Fibroblast of mammary gland (primary cell): ENCODE measurements around the gene DGCR8.
"Not testable (repeated sequence)": the region's sequence is repeated elsewhere in the genome, so short reads cannot be mapped to it uniquely, and the experiment has no call there.

Experiments used
- DNase-seq: peaks from one replicate; pipeline ENCODE4 v3.0.0-alpha.2; 2010; ENCODE audit warnings: low read depth
- H3K4me3 ChIP-seq: 2 replicates; pipeline ENCODE4 v1.5.1; 2011; ENCODE audit warnings: low read depth, mild to moderate bottlenecking, low read length, moderate library complexity; ENCODE audit not compliant: control insufficient read depth
- TF ChIP-seq, protein P1 (sequence below): conservative IDR thresholded peaks from 2 replicates; pipeline ENCODE4 v1.5.1; 2011; ENCODE audit warnings: low read depth, low read length, inconsistent platforms; ENCODE audit not compliant: control insufficient read depth, insufficient read depth

Gene DGCR8

DNA sequence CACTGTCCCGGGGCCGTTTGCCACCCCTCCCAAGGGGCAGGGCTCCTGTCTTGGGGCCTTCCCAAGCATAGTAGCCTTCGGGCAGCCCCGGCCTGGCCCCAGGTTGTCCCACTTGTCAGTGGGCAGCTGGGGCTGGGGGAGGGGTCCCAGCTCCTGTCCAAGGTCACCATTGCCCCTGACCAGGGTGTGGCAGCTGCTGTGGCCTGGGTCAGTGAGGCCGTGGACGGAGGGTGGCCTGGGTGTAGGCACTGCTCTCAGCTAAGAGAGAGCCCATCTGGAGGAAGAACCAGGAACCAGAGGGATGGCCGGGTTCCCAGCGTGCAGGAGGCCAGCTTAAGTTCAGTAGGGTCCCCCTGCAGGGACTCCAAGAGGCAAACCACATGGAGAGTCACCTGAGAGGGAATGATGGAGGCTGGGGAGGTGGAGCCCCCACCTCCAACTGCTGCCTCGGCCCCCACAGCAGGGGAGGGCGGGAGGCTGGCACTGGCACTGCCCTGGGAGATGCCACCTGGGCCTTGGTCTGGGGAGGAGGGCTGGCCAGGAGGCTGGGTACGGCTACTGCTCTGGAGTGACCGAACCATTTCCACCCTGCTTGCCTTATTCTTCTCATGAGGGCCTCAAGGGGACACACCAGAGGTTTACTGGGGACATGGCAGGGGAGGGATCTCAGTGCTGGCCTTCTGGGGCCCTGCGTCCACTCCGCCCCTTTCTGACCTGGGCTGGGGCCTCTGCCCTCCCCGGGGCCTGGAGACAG, 77.6 kb downstream of the DGCR8 start:
- no peak for DNase-seq
- TF ChIP-seq, protein P1, sequence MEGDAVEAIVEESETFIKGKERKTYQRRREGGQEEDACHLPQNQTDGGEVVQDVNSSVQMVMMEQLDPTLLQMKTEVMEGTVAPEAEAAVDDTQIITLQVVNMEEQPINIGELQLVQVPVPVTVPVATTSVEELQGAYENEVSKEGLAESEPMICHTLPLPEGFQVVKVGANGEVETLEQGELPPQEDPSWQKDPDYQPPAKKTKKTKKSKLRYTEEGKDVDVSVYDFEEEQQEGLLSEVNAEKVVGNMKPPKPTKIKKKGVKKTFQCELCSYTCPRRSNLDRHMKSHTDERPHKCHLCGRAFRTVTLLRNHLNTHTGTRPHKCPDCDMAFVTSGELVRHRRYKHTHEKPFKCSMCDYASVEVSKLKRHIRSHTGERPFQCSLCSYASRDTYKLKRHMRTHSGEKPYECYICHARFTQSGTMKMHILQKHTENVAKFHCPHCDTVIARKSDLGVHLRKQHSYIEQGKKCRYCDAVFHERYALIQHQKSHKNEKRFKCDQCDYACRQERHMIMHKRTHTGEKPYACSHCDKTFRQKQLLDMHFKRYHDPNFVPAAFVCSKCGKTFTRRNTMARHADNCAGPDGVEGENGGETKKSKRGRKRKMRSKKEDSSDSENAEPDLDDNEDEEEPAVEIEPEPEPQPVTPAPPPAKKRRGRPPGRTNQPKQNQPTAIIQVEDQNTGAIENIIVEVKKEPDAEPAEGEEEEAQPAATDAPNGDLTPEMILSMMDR = no peak

DNA sequence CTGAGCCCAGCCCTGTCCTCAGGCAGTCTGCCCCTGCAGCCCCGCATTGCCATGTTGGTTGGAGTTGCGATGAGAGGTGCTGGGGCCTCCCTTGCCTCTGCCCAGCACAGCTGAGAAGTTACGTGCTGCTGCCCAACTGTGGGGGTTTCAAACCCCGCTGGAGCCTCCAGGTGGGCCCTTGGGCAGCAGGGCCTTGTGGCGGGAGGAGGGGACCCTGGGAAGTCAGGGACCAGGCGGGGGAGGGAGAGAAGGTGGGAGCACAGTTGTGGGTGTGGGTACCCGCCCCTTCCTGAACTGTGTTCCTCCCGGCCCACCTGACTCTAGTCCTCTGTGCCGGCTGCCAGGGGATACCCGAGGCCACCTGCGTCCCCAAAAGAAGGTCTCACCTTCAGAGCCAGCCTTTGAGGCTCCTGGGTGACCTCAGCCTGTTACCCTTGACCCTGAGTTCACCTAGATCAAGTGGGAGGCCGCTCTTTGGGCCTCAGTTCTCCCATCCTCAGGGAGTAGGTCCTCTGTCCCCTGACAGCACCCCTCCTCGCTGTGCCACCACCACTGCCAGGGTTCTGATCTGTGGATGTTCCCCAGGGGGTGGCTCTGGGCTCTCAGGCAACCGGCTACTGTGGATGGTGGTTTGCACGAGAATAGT, 78.5 kb downstream of the DGCR8 start:
- TF ChIP-seq, protein P1 = no peak
- H3K4me3 ChIP-seq = no peak overlapping the region
- no peak for DNase-seq

More for the DNA sequence above, 77.6 kb downstream of the DGCR8 start:
- no peak overlapping the region for H3K4me3 ChIP-seq

DNA sequence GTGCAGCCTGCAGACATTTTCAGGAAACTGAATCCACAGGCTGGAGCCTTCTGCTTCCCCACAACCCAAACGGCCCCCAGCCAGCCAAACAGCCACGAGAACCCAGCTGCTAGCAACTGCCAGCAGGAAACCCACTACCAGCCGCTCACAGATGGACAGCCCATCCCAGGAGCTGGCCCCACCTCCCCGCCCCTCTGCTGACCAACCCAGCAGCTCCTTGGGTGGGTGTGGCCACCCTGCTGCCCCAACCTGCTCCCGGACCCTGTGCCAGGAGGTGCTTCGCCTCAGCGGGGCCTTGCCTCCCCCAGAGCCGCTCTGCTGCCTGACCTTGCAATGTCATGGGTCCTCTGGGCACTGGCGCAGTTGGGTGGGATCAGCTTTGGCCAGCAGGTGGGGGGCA, 79.0 kb downstream of the DGCR8 start:
- TF ChIP-seq, protein P1 = no peak
- no peak for DNase-seq
- H3K4me3 ChIP-seq = no peak overlapping the region

DNA sequence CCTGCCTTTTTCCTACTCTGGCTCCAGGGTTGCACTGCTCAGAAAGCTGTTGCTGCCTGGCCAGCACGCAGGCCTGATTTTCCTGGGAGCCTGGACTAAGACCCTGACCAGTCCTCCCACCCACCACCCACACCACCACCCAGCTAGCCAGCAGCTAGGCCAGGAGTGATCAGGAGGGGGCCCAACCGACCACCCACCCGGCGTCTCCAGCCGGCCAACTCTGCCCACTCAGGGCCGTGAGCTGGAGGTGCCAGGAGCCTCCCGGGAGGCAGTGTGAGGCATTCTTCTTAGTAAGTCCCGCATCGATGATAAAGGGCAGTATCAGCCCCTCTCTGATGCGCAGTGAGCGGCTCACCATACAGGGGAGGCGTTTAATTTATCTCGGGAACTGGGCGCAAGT, 79.5 kb downstream of the DGCR8 start:
- not testable (repeated sequence) for DNase-seq

DNA sequence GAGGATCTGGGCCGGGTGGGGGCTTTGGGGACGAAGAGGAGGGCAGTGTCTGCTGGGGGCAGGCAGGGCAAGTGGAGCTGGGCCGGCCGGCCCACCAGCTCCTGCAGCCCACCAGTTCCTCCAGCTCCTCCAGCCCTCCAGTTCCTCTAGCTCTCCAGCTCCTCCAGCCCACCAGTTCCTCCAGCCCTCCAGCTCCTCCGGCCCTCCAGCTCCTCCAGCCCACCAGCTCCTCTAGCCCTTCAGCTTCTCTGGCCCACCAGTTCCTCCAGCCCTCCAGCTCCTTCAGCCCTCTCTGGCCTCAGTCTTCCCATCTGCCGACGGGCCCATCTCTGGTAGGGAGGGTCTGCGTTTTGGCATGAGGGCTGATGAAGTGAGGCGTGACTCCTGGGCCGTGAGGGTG, 80.0 kb downstream of the DGCR8 start:
- no peak for DNase-seq
- H3K4me3 ChIP-seq = no peak overlapping the region
- TF ChIP-seq, protein P1 = no peak

More for the DNA sequence above, 79.5 kb downstream of the DGCR8 start:
- not testable (repeated sequence) for H3K4me3 ChIP-seq
